NCI-H2107 treated with DMSO at 0.1 percent for 48 hours (cell line): ENCODE measurements around the gene TIAM2.
"Not testable (repeated sequence)": the region's sequence is repeated elsewhere in the genome, so short reads cannot be mapped to it uniquely, and the experiment has no call there.

Experiments used
- DNase-seq: peaks from one replicate; lab custom pipeline; 2025; ENCODE audit not compliant: unreplicated experiment; lab: John Stamatoyannopoulos, UW

The TIAM2 gene

GRCh38 chr6:155188707-155189496, 193.8 kb downstream of the TIAM2 start:
- DNase-seq = no peak

- DNase-seq = no peak
These were observed 195.6 kb downstream of the TIAM2 start for GRCh38 chr6:155190677-155191076.

- no peak for DNase-seq
These were observed 198.4 kb downstream of the TIAM2 start for GRCh38 chr6:155193526-155193925.

GRCh38 chr6:155194399-155194798, 199.3 kb downstream of the TIAM2 start:
- no peak for DNase-seq

GRCh38 chr6:155195903-155196302, 200.8 kb downstream of the TIAM2 start:
- DNase-seq = no peak

GRCh38 chr6:155196911-155197310, 201.8 kb downstream of the TIAM2 start:
- no peak for DNase-seq

GRCh38 chr6:155197932-155198331, 202.8 kb downstream of the TIAM2 start:
- DNase-seq = no peak

- DNase-seq = no peak
These were observed 204.9 kb downstream of the TIAM2 start for GRCh38 chr6:155200012-155200411.

- DNase-seq = no peak
These were observed 206.5 kb downstream of the TIAM2 start for GRCh38 chr6:155201461-155202226.

- no peak for DNase-seq
These were observed 212.1 kb downstream of the TIAM2 start for GRCh38 chr6:155207223-155207622.

GRCh38 chr6:155212106-155212505, 217.0 kb downstream of the TIAM2 start:
- no peak for DNase-seq

- no peak for DNase-seq
These were observed 217.7 kb downstream of the TIAM2 start for GRCh38 chr6:155212616-155213380.

- DNase-seq = no peak
These were observed 218.7 kb downstream of the TIAM2 start for GRCh38 chr6:155213611-155214372.

GRCh38 chr6:155215906-155216305, 220.8 kb downstream of the TIAM2 start:
- DNase-seq = no peak

- peak; percentile 23 for DNase-seq
These were observed 221.4 kb downstream of the TIAM2 start for GRCh38 chr6:155216312-155217046.

- DNase-seq = not testable (repeated sequence)
These were observed 223.6 kb downstream of the TIAM2 start for GRCh38 chr6:155218711-155219110.

GRCh38 chr6:155219299-155219698, 224.2 kb downstream of the TIAM2 start:
- DNase-seq = no peak

- no peak for DNase-seq
These were observed 224.8 kb downstream of the TIAM2 start for GRCh38 chr6:155219858-155220301.

GRCh38 chr6:155221086-155221485, 226.0 kb downstream of the TIAM2 start:
- DNase-seq = no peak

- no peak for DNase-seq
These were observed 227.4 kb downstream of the TIAM2 start for GRCh38 chr6:155222506-155222905.
